Prostate gland (tissue), 2 donors: ENCODE measurements around the gene RNF186. TPM values are rescaled to one million over a fixed set of nuclear protein-coding genes. Genes with fewer than 3 reads are reported as not detected.
A peak's percentile ranks its signal among the peaks of the same experiment; 100 is the strongest.

ENCODE experiments used
- DNase-seq: peaks from one replicate; pipeline ENCODE4 v3.0.0-alpha.2; 2019; ENCODE audit warnings: low spot score
- H3K27ac ChIP-seq, 2 donors: fragments of 200-600 bp; sonication (generic); 2 replicates each; pipeline ENCODE4 v1.5.1; 2017 to 2019
- H3K27me3 ChIP-seq: fragments of 200-600 bp; sonication (generic); replicated peaks from 2 replicates; pipeline ENCODE4 v1.5.1; 2019; ENCODE audit not compliant: insufficient read depth
- H3K36me3 ChIP-seq, 2 donors: fragments of 200-600 bp; sonication (generic); 1 replicate in 1 of 2; 2 replicates in 1 of 2; pipeline versions ENCODE4 v1.5.1 to v1.8.1; 2017 to 2019
- H3K4me1 ChIP-seq: fragments of 200-600 bp; sonication (generic); replicated peaks from 2 replicates; pipeline ENCODE4 v1.5.1; 2019
- H3K4me3 ChIP-seq, 2 donors: fragments of 200-600 bp; sonication (generic); 2 replicates each; pipeline ENCODE4 v1.5.1; 2017 to 2019
- H3K9me3 ChIP-seq: fragments of 200-600 bp; sonication (generic); 2 replicates; pipeline ENCODE4 v1.5.1; 2017
- POLR2A ChIP-seq: fragments of 450-650 bp; IDR thresholded peaks from one replicate; pipeline ENCODE4 v1.6.1; 2016; ENCODE audit warnings: antibody characterized with exemption, mild to moderate bottlenecking
- POLR2AphosphoS5 ChIP-seq: sonication (generic); formaldehyde crosslinking; IDR thresholded peaks from one replicate; pipeline ENCODE4 v1.6.1; 2017; ENCODE audit warnings: antibody characterized with exemption
- WGBS: methylation state at CpG from one replicate; pipeline ENCODE4 v1.1.5; 2018; 5-methylcytosine and 5-hydroxymethylcytosine counted together
- intact Hi-C: fragments of 100-400 bp; cut with DNase I; formaldehyde crosslinking; loops from one replicate; pipeline ENCODE4 v1.14.2; 2022
- total RNA-seq, 2 donors: library from RNA; depleted of rRNA; stranded (reverse); fragments of >200 nt; gene quantifications; one replicate each; pipeline ENCODE4 v1.1.0, GENCODE V29; 2016
- TF ChIP-seq, protein P1 (sequence below), 4 experiments: fragments of 200-600 bp in 2 of 4; fragments of 450-650 bp in 2 of 4; sonication (generic) in 2 of 4; IDR thresholded peaks; 1 replicate in 3 of 4; 2 replicates in 1 of 4; pipeline ENCODE4 v1.5.1; 2016 to 2019; ENCODE audit warnings: antibody characterized with exemption in 4 of 4, mild to moderate bottlenecking in 2 of 4, moderate library complexity in 2 of 4

RNF186 gene
- total RNA-seq, 2 donors from 2014 or later = not detected

DNA sequence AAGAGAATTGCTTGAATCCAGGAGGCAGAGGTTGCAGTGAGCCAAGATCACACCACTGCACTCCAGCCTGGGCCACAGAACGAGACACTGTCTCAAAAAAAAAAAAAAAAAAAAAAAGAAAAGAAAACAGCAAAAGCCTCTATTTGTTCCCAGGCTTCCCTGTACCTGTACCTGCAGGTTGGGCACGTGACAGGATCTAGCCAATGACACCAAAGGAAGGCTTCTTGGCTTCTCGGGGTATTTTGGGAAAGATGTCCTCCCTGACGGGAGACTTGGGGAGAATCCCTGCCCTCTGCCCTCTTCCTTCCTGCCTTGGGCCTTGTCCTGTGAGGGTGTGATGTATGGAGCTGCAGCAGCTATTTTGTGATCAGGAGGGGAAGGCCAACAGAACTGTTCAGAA lies 38.1 kb downstream of the RNF186 start:
- H3K4me3 ChIP-seq = no peak overlapping the region

DNA sequence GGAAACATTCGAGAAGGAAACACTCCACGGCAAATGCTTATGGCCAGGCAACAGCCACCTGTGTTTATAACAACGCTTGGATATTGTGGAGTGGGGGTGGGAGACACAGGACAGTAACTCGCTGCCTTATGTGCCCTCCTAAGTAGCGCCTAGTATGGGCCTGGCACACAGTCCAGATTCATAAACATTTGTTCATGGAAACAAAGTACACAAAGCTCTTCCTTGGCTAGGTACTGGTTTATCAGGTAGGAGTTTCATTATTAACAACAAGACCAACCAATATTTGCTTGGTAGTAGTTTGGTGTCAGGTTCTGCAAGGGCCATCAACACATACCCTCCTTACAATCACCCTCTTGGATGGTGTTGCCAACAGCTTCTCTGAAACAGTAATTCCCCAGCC lies 38.8 kb downstream of the RNF186 start:
- peak; percentile 83 for TF ChIP-seq POLR2AphosphoS5
- TF ChIP-seq, protein P1, sequence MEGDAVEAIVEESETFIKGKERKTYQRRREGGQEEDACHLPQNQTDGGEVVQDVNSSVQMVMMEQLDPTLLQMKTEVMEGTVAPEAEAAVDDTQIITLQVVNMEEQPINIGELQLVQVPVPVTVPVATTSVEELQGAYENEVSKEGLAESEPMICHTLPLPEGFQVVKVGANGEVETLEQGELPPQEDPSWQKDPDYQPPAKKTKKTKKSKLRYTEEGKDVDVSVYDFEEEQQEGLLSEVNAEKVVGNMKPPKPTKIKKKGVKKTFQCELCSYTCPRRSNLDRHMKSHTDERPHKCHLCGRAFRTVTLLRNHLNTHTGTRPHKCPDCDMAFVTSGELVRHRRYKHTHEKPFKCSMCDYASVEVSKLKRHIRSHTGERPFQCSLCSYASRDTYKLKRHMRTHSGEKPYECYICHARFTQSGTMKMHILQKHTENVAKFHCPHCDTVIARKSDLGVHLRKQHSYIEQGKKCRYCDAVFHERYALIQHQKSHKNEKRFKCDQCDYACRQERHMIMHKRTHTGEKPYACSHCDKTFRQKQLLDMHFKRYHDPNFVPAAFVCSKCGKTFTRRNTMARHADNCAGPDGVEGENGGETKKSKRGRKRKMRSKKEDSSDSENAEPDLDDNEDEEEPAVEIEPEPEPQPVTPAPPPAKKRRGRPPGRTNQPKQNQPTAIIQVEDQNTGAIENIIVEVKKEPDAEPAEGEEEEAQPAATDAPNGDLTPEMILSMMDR (IDR thresholded peaks at IDR 0.05) = no peak
- peaks cover 6% of the 10 kb centered on the region for H3K4me1 ChIP-seq
- no peaks in the 10 kb centered on the region for H3K9me3 ChIP-seq
- intact Hi-C loops = no loop called here
- peak; percentile 60 for DNase-seq
- H3K27me3 ChIP-seq = no peaks in the 10 kb centered on the region
- 70% methylated on average over 5 of the region's 5 CpGs for WGBS
- H3K4me3 ChIP-seq = no peak overlapping the region
- no peaks in the 10 kb centered on the region for H3K36me3 ChIP-seq
- peak overlapping the region; percentile 67 to 70 for H3K27ac ChIP-seq

More for the DNA sequence above, 38.1 kb downstream of the RNF186 start:
- no peak for DNase-seq
- intact Hi-C loops = no loop called here
- WGBS = 95% methylated on average over 4 of the region's 4 CpGs
- H3K27ac ChIP-seq = peak overlapping the region; percentile 67 to 70
- peaks cover 6% of the 10 kb centered on the region for H3K4me1 ChIP-seq
- TF ChIP-seq, protein P1 (IDR thresholded peaks at IDR 0.05) = no peak
- no peak for TF ChIP-seq POLR2AphosphoS5
- TF ChIP-seq POLR2A = no peak
- H3K9me3 ChIP-seq = no peaks in the 10 kb centered on the region
- H3K27me3 ChIP-seq = no peaks in the 10 kb centered on the region
- H3K36me3 ChIP-seq = no peaks in the 10 kb centered on the region

DNA sequence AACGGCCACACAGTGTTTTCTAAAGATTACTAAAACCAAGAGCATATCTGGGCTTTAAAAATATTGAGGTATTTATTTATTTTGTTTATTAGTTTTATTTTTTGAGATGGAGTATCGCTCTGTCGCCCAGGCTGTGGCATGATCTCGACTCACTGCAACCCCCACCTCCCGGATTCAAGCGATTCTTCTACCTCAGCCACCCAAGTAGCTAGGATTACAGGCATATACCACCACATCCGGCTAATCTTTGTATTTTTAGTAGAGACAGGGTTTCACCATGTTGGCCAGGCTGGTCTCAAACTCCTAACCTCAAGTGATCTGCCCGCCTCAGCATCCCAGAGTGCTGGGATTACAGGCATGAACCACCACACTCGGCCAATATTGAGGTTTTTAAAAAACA lies 39.3 kb downstream of the RNF186 start:
- no peaks in the 10 kb centered on the region for H3K27me3 ChIP-seq
- WGBS = 95% methylated on average over 9 of the region's 9 CpGs
- TF ChIP-seq, protein P1 (IDR thresholded peaks at IDR 0.05) = no peak
- TF ChIP-seq POLR2AphosphoS5 = no peak
- no peak for TF ChIP-seq POLR2A
- no peaks in the 10 kb centered on the region for H3K9me3 ChIP-seq
- H3K27ac ChIP-seq = peak overlapping the region; percentile 67 to 70
- no peak for DNase-seq
- intact Hi-C loops = no loop called here
- peaks cover 6% of the 10 kb centered on the region for H3K4me1 ChIP-seq
- H3K4me3 ChIP-seq = no peak overlapping the region
- no peaks in the 10 kb centered on the region for H3K36me3 ChIP-seq

DNA sequence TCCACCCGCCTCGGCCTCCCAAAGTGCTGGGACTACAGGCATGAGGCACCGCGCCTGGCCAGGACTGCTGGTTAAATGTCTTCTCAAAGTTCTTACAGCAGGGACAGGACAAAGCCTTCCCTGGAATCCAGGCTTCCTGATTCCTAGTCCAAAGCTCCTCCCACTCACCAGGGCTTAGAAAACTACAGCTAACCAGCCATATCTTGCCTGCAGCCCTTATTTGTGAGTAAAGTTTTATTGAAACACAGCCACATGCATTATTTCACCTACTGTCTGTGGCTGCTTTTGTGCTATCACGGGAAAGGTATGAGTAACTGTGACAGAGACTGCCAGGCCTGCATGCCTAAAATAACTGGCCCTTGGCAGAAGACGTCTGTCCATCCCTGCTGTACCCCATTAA lies 39.8 kb downstream of the RNF186 start:
- Histone ChIP-seq H3K4me3 (no peak overlapping the region), H3K27ac (peak overlapping the region; percentile 67 to 70), H3K36me3 (no peaks in the 10 kb centered on the region), H3K27me3 (no peaks in the 10 kb centered on the region), H3K9me3 (no peaks in the 10 kb centered on the region), H3K4me1 (peaks cover 6% of the 10 kb centered on the region)
- no peak for TF ChIP-seq POLR2AphosphoS5
- TF ChIP-seq, protein P1 (IDR thresholded peaks at IDR 0.05) = no peak
- no peak for TF ChIP-seq POLR2A
- WGBS = 84% methylated on average over 6 of the region's 6 CpGs
- no peak for DNase-seq
- intact Hi-C loops = no loop called here

DNA sequence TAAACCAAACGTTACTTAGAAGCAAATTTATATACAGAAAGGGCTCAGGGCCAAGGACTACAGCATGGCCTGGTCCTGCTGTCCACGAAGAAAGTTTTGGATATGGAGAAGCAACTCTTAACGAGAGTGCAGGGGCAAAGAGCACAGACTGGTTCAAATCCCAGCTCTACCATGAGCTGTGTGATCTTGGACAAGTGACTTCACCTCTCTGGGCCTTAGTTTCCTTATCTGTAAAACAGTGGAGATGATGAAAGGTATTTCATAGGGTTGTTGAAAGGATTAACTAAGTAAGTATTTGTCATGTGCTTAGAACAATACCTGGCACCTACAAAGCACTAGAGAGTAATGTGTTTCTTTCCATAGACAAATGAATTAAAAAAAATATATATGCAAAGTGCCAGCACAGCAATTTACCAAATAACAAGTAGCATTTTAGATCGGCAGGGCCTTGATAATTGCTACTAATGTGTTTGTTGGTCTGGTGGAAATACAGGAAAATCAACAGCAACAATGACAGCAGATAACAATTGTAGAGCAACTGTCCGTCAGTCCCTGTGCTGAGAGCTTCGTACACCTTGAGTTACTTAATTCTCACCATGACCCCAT lies 40.8 kb downstream of the RNF186 start:
- H3K27ac ChIP-seq = peak overlapping the region in 1 of 2 donors; percentile 7
- no peak for TF ChIP-seq POLR2A
- no peak for TF ChIP-seq POLR2AphosphoS5
- TF ChIP-seq, protein P1 (IDR thresholded peaks at IDR 0.05) = no peak
- DNase-seq = no peak
- no peaks in the 10 kb centered on the region for H3K27me3 ChIP-seq
- H3K4me3 ChIP-seq = no peak overlapping the region
- peaks cover 15% of the 10 kb centered on the region for H3K4me1 ChIP-seq
- no peaks in the 10 kb centered on the region for H3K9me3 ChIP-seq
- intact Hi-C loops = no loop called here
- 74% methylated on average over 6 of the region's 6 CpGs for WGBS
- H3K36me3 ChIP-seq = no peaks in the 10 kb centered on the region
